ENCODE data around the gene PTPRD.
A peak's percentile ranks its signal among the peaks of the same experiment; 100 is the strongest.
"Not testable (repeated sequence)": the region's sequence is repeated elsewhere in the genome, so short reads cannot be mapped to it uniquely, and the experiment has no call there.

Gene PTPRD

DNA sequence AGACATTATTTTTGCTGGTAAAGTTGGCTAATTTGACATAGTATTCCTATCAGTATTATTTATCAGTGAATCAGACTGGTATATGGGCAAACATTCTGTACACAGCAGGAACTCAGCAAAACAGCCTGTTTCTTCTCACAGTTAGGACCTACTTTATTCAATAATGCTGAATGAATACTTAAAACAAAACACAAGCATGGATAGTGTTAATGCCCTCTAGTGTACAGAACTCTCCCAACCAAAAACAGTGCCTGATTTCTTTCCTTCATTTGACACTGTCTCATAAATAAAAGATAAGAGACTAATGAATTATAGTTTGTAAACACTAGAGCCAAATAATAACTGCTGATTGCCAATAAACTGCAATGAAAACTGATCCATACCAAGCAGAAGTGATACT is 1113.3 kb downstream of the PTPRD start:
- DNase-seq (ENCODE audit: low read depth in 2 of 2): no peak

DNA sequence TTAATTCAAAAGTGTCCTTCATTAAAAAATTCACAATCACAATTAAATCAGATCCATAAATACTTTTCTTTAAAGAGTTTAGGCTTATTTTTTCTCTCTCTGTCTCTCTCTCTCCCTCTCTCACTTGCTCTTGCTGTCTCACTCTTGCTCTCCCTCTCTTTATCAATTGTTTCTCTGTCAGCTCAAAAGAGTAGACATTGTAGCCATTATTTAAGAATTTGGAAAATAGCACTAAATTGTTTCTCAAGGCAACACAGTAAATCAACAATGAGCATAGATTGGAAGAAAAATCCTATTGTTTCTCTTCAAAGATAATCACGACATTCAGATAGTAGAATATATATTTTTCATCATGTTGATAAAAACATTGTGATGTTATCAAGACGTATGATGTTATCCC is 1114.0 kb downstream of the PTPRD start:
- no peak for DNase-seq (ENCODE audit: low read depth in 2 of 2)

DNA sequence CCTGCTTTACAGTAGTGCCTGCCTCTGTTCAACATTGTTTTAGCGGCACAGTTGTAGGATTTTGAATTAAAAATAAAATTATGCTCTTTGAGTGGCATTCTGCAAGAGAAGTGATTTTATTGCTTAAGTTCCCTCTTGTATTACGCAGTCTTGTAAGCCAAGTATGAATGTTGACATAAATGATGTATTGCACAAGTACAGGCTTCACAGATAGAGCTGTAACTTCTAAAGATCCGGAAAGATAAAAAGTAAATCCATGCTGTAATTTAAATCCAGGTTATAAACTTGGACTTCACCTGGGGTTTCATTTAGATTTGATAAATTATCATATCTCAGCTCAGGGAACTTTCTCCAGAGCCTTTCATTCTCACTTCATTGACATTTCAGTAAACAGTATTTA is 1114.7 kb downstream of the PTPRD start:
- DNase-seq (ENCODE audit: low read depth in 2 of 2): no peak

DNA sequence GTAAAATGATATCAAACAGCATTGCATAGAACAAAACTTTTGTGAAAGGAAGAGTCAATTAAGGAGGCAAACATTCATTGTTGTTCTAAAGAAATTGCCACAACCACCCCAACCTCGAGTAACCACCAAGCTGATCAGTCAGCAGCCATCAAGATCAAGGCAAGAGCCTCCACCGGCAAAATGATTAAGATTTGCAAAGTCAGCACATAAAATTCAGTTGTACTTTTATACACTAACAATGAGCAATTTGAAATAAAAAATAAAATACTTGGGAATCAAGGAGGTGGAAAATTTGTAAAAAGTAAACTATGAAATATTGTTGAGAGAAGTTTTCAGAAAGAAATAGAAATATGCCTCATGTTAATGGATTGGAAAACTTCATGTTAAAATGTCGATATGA is 1118.5 kb downstream of the PTPRD start:
- no peak for DNase-seq (ENCODE audit: low read depth in 2 of 2)

DNA sequence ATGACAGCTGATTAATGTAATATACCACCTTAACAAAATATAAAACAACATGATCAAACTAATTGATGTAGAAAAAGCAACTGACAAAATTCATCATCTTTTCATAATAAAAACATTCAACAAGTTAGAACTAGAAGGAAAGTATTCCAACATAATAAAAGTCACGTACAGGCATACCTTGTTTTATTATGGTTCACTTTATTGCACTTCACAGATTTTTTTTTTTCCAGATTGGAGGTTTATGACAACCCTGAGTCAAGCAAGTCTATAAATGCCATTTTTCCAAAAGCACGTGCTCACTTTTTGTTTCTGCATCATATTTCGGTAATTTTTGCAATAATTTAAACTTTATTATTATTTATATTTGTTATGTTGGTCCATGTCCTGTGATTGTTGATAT is 1120.3 kb downstream of the PTPRD start:
- no peak for DNase-seq (ENCODE audit: low read depth in 2 of 2)

DNA sequence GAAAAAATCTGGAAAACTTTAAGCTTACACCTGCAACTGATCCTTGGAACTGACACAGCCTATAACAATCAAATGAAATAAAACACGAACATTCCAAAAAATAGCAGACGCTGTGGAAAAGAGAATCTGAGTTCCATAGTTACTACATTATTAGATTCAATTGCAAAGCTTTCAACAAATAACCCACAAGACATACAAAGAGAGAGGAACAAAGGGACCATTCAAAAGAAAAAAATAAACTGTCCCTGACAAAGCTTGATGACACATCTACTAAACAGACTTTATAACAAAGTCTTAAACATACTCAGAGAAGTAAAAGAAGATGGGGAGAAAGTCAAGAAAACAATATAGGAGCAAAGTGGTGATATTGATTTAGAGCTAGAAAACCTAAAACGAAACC is 1123.6 kb downstream of the PTPRD start:
- DNase-seq (ENCODE audit: low read depth in 2 of 2): no peak

DNA sequence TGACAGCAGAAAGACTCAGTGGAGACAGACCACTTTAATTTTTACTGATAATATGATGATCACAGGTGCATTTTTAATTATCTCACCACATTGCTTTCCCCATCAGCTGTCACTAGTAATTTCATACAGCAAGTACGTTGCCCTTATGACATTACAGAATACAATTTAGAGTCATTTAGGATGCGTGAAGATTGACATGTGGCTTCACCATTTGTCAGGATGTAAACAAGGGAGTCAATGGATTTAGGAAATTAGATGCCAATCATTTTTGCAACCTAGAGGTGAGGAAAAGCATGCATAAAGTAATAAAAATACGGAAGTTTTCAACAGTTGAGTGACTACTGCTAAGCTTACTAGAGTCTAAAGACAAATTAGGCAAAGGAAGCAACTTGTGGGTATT is 1129.6 kb downstream of the PTPRD start:
- DNase-seq (ENCODE audit: low read depth in 2 of 2): no peak

DNA sequence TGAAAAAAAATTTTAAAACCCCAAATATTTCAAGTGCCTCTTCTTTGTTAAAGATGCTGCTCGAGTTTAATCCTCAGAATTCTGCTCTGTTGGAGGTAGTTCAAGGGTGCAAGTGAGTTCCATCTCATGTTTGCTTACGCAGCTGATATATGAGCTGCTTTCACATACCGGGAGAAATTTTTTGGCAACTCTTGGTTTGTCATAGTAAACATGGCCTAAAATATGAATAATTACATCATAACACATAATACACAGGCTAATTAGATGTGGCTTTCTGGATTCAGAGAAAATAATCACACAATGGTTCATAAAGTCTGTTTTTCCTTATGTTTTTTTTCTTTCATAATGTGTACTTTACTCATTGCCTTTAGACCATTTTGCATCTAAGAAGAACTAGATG is 1134.1 kb downstream of the PTPRD start:
- no peak for DNase-seq (ENCODE audit: low read depth in 2 of 2)

DNA sequence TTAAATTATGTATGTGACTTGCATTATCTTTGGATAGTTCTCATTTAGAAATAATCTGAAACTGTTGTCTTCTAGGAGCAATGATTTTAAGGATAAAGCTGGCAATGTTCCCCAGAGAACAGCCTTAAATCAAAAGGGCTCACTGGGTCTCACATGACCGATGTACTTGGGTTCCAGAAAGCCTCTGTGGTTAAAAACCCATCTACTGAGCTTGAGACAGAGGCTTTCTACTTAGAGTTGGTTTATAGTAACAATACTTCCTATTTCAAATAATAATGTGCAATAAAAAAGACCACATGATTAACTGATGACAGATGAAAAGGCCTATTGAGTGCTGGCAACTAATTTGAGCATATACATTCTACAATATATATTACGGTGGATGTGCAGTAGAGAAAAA is 1143.5 kb downstream of the PTPRD start:
- no peak for DNase-seq (ENCODE audit: low read depth in 2 of 2)

DNA sequence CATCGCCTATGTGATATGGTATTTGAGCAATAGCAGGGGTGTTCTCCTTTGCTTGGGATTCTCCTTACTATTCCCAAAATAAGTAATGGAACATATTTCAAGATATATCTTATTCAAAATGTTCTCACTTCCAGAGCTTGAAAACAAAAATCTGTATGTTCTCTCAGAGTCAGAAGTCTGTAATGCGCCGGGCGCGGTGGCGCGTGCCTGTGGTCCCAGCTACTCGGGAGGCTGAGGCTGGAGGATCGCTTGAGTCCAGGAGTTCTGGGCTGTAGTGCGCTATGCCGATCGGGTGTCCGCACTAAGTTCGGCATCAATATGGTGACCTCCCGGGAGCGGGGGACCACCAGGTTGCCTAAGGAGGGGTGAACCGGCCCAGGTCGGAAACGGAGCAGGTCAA is 1170.9 kb downstream of the PTPRD start:
- DNase-seq (ENCODE audit: low read depth in 2 of 2): not testable (repeated sequence)

DNA sequence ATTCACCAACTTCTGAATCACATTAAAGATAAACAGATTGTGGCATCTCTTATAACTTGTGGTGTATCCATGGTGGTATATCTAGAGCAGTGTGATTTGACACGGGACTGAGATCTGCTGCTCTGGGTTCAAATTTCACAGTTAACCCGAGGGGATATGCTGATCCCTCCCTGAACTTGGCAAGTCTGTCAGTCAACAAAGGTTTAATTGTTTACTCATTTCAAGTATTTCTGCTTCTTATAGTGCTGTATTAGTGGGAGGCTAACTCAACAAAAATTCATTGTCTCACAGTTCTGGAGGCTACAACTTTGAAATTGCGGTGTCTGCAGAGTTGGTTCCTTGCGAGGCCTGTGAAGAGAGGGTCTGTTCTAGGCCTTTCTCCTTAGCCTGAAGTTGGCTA is 1175.2 kb downstream of the PTPRD start:
- no peak for DNase-seq (ENCODE audit: low read depth in 2 of 2)

DNA sequence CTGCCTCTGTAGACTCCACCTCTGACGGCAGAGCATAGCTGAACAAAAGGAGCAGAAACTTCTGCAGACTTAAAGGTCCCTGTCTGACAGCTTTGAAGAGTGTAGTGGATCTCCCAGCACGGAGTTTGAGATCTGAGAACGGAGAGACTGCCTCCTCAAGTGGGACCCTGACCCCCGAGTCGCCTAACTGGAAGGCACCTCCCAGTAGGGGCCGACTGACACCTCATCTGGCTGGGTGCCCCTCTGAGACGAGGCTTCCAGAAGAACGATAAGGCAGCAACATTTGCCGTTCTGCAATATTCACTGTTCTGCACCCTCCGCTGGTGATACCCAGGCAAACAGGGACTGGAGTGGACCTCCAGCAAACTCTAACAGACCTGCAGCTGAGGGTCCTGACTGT is 1186.3 kb downstream of the PTPRD start:
- not testable (repeated sequence) for DNase-seq (ENCODE audit: low read depth in 2 of 2)

DNA sequence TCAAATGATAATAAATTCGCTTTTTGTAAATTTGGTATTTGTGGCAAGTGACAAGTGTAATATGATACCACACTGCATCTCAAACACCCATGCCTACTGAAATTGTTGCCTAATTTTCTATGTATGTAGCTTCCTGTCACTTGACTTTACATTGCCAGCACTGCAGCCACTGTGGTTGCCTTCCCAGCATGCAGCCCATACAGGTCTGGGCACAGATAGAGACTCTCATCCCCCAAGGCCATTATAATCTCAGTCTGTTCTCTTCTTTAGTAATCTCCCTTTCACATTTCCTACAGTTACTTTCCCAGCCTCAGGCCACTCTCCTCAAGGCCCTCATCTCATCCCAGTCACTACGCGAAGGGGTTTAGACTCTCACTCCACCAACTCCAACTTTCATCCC is 1200.6 kb downstream of the PTPRD start:
- DNase-seq (ENCODE audit: low read depth in 2 of 2): no peak

DNA sequence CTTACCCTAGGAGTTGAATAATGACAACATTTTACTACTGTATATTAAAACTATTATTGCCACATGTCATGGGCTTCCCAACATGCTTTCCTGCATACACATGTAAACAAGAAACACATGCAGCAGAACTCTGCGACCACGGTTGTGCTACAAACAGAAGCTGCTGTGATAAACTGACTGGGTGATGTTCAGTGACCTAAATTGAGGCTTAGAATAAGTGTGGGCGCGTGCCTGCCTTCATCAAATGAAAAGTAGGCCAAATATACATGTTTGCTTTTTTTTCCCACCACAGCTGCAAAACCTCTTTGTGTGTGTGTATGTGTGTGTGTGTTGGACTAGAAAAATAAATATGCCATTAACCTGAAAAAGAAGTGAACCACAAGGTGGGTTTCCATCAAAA is 1202.1 kb downstream of the PTPRD start:
- DNase-seq (ENCODE audit: low read depth in 2 of 2): no peak

DNA sequence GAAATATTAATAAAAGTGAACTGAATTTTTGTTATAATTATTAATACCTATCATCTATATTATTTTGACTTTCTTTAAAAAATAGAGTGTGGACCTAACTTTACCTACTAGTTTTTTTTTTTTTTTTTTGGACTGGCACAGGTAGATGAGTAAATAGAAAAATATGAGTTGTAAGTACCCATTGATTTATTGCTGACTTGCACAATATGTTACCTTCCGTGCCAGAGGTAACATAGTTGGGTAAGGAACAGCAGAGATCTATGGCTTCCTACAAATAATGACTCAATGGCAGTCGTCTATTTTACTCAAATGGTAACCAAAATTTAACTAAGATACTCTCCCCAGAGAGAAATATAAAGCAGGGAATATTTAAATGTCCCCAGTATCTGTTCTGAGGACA is 1212.8 kb downstream of the PTPRD start:
- DNase-seq (ENCODE audit: low read depth in 2 of 2): no peak

DNA sequence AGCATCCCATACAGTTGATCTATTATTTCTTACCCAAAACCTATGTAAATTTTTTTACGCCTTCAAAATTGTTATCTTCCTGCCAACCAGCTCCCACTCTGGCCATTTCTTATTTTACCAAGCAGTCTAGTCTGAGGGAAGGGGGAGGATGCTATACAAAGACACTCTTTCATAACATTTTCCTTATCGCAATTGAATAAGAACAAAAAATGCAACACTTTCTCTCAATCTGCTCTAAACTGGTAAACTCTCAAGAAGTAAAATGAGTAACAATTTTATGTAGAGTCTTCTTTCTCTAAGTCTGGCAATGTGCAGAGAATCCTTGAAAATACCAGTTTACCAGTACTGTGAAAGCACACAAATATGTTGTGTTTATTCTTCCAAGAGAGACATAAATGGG is 1216.3 kb downstream of the PTPRD start:
- DNase-seq (ENCODE audit: low read depth in 2 of 2): no peak

DNA sequence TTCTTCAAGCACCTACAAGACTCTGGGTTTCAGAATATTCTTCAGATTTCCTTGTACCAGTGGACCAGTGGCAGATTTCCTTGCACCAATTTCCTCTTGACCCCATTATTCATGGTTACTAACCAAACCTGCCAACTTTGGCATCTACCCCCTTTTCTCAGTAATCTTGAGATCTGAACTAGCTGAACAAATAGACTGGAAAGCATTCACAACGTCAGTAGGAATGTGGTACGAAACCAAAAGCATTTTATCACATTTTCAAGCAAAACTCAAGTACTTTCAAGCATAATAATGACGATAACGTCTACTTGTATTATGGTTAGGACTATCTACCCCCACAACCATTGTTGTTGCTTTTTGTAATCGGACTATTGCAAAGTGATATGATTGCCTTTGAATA is 1217.3 kb downstream of the PTPRD start:
- DNase-seq (ENCODE audit: low read depth in 2 of 2): no peak

DNA sequence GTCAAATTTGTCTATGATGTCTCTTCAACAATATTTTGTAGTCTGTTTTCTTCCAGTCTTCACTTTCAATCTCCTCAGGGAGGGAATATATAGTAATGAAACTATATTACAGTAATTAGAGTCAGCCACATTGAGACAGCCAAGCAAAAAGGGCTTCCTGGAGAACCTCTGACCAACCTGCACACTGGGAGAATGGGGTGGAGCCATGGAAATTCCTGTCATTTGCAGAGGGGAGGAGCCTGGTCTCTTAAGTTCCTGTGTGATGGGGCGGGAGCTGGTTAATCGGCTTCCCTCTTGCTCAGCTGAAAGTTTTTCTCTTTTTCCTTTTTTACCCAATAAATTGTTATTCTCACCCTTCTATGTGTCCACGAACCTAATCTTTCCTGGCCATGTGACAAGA is 1220.0 kb downstream of the PTPRD start:
- DNase-seq (ENCODE audit: low read depth in 2 of 2): no peak

DNA sequence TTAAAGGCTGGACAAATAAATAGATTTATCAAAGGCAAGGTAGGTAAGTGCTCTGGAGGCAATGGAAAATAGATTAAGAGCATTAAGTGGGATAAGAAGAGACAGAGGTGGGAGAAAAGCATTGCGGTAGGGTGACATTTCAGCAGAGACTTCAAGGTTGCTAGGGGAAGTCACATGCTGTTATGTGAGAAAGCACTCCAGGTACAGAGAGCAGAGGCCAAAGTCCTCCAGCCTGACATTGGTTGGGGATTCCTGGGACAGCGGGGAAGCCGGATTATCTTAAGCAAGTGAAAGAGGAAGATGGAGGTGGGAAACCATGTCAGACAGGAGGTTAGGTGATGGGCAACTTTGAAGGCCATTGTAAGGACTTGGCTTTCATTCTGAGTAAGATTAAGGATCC is 1222.9 kb downstream of the PTPRD start:
- DNase-seq (ENCODE audit: low read depth in 2 of 2): no peak

DNA sequence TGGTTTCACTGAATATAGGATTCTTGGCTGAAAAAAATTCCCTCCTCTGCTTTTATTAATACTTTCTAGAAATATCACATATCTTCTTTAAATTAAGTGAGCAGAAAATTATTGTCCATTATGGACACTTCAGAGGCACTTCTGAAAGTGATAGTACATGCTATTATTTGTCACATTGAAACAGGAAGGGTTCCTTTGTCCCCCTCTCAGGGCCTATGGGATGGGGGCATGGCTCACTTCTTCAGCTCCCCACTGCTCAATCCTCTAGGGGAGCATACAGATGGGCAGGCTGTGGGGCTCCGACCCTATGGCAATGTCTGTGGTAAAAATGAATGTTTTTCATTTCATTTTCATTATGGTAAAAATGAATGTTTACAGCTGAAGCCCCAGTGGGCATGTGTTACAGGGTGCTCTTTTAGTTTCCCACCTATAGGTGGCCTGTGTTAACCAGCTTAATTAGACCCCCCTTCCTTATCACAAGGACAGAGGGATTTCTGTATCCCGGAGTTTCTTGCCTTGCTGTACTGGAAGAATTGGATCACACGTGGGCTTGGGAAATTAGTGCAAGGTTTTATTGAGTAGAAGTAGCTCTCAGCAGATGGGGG is 1225.2 kb downstream of the PTPRD start:
- no peak for DNase-seq (ENCODE audit: low read depth in 2 of 2)

DNA sequence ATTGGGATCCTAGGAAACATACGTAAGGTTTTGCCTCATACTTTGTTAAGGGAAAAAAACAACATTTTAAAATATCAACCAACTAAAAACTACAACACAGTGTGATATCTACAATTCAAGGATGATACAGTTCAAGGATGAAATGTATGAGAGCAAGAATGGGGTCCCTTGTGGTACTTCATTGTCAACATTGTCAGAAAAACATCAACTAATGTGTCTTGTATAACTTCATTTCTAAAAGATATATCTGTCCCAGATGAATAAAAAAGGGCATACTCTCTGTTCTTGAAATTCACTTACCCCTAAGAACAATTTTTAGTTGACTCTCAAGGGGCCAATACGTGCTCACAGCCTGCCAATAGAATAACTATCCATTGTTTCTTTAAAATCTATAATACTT is 1250.5 kb downstream of the PTPRD start:
- no peak for DNase-seq (ENCODE audit: low read depth in 2 of 2)

DNA sequence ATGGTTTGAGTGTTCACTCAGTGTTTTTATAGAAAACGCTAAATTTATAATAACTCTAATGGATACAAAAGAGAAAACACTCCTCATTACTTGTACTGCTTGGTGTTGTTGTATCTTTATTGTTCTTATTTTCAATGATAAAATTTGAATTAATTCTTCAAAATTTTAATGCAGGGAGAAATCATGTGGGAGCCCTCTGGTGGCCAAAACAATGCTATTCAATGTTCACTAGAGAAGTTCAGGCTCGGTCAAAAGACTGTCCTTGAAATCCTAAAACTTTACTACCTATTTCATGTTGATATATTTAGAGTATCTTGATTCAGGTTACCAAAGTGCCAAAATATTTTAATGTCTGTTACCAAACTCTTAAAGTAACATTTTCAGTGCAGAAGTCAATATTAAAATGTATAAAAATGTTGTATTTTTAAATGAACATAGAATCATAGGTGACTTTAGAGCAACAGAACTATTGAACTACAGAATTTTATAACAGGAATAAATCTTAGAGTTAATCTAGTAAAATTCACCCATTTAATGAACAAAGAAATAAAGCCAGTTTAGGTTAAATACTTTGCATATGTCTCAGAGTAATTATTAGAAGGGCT is 1259.8 kb downstream of the PTPRD start:
- peak in 1 of 2 experiments; percentile 3 for DNase-seq (ENCODE audit: low read depth in 2 of 2)

DNA sequence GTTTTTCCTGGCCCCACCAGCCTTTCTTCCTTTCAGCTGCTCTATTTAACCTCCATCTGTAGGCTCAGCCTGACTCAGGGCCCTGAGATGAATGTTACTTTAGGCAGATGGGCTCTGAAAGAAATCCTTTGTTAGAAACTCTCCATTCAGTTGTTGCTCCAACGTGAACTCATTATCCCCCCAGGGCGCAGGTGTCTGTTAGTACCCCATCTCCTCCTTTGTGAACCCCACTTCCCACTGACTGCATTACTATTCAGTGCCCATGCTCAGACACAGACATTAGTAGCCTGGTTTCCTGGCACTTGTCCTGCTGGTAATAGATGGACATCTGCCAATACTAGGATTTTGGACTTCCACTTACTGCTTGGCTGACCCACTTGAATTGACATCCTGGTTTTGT is 1271.6 kb downstream of the PTPRD start:
- DNase-seq (ENCODE audit: low read depth in 2 of 2): no peak

DNA sequence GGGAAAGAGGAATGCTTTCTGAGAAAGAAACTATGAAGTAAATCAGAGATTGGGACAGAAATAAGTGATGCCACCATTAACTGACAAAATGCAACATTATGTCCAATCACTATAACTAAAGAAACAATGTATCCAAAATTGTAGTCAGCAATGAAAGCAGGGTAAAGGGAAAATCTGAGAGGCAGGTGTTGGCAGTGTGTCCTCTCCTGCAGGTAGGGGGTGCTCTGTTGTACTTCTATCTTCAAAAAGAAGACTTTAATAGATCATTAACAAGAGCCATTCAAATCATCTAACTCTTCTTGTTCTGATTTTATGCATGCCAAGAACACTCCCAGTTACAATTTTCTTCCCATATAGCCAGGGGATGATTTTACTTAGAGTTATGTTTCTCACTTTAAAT is 1275.7 kb downstream of the PTPRD start:
- no peak for DNase-seq (ENCODE audit: low read depth in 2 of 2)
